Activated CD4-positive, alpha-beta memory T cell treated with anti-CD3 and anti-CD28 coated beads for 36 hours (primary cell): ENCODE measurements around the gene MED27. TPM values are rescaled to one million over a fixed set of nuclear protein-coding genes. Genes with fewer than 3 reads are reported as not detected.

Experiments
- CTCF ChIA-PET: fragments of 350-600 bp; sonication (Branson Sonifier 250); formaldehyde crosslinking; loops from one replicate; lab custom pipeline; 2021; ENCODE audit warnings: antibody characterized with exemption, inconsistent platforms; lab: Charles Lee
- POLR2A ChIA-PET: fragments of 350-600 bp; sonication (Branson Sonifier 250); formaldehyde crosslinking; loops from one replicate; lab custom pipeline; 2021; ENCODE audit warnings: antibody characterized with exemption; lab: Charles Lee
- DNase-seq: peaks from one replicate; pipeline ENCODE4 v3.0.0-alpha.2; 2020
- H3K27ac Mint-ChIP-seq: one replicate; pipeline ENCODE4 v1.8.0; 2021; ENCODE audit warnings: mixed read lengths
- H3K27me3 Mint-ChIP-seq: one replicate; pipeline ENCODE4 v1.8.0; 2021; ENCODE audit warnings: mixed read lengths
- H3K36me3 Mint-ChIP-seq: one replicate; pipeline ENCODE4 v1.8.0; 2021; ENCODE audit warnings: mixed read lengths
- H3K4me1 Mint-ChIP-seq: one replicate; pipeline ENCODE4 v1.8.0; 2021; ENCODE audit warnings: low read depth, mixed read lengths
- H3K4me3 Mint-ChIP-seq: one replicate; pipeline ENCODE4 v1.8.0; 2021; ENCODE audit warnings: mild to moderate bottlenecking, mixed read lengths
- H3K9me3 Mint-ChIP-seq: one replicate; pipeline ENCODE4 v1.8.0; 2021; ENCODE audit warnings: mixed read lengths
- intact Hi-C: fragments of 100-400 bp; cut with micrococcal nuclease; formaldehyde crosslinking; loops from one replicate; pipeline ENCODE4 v1.15.1; 2023
- total RNA-seq, 2 experiments: library from RNA; stranded (reverse); gene quantifications; one replicate each; pipeline ENCODE4 v1.2.3, GENCODE V29; 2021

Gene MED27
- total RNA-seq, 2 experiments from 2014 or later, result 30.1 to 32.4 TPM

GRCh38 chr9:132056717-132057560 is 22.7 kb downstream of the MED27 start:
- peaks cover 12% of the 10 kb centered on the region for H3K4me1 Mint-ChIP-seq
- ChIA-PET CTCF (interaction anchor here (0.6 kb wide), 1 partner anchor 103 kb away, joined by 3 read pairs; no protein-coding TSS in a partner anchor), POLR2A (no interaction called here)
- H3K4me3 Mint-ChIP-seq, result no peak overlapping the region
- no peak for DNase-seq
- H3K27me3 Mint-ChIP-seq, result no peaks in the 10 kb centered on the region
- H3K27ac Mint-ChIP-seq, result no peak overlapping the region
- intact Hi-C loops, result no loop called here
- peaks cover 17% of the 10 kb centered on the region for H3K9me3 Mint-ChIP-seq
- H3K36me3 Mint-ChIP-seq, result peaks cover 21% of the 10 kb centered on the region

GRCh38 chr9:132055756-132056155 is 23.9 kb downstream of the MED27 start:
- H3K9me3 Mint-ChIP-seq, result peaks cover 17% of the 10 kb centered on the region
- H3K27ac Mint-ChIP-seq, result no peak overlapping the region
- DNase-seq, result no peak
- H3K36me3 Mint-ChIP-seq, result peaks cover 21% of the 10 kb centered on the region
- POLR2A ChIA-PET, result no interaction called here
- CTCF ChIA-PET, result no interaction called here
- no peaks in the 10 kb centered on the region for H3K27me3 Mint-ChIP-seq
- H3K4me3 Mint-ChIP-seq, result no peak overlapping the region
- intact Hi-C loops, result no loop called here
- H3K4me1 Mint-ChIP-seq, result peaks cover 12% of the 10 kb centered on the region

GRCh38 chr9:132054024-132054423 is 25.6 kb downstream of the MED27 start:
- peaks cover 13% of the 10 kb centered on the region for H3K36me3 Mint-ChIP-seq
- CTCF ChIA-PET, result no interaction called here
- no peak overlapping the region for H3K27ac Mint-ChIP-seq
- H3K4me1 Mint-ChIP-seq, result peaks cover 12% of the 10 kb centered on the region
- POLR2A ChIA-PET, result no interaction called here
- no peaks in the 10 kb centered on the region for H3K27me3 Mint-ChIP-seq
- peaks cover 11% of the 10 kb centered on the region for H3K9me3 Mint-ChIP-seq
- no peak for DNase-seq
- intact Hi-C loops, result no loop called here
- no peak overlapping the region for H3K4me3 Mint-ChIP-seq

- Mint-ChIP-seq H3K4me1 (peaks cover 11% of the 10 kb centered on the region), H3K27ac (no peak overlapping the region), H3K27me3 (no peaks in the 10 kb centered on the region), H3K4me3 (no peak overlapping the region), H3K36me3 (peaks cover 1% of the 10 kb centered on the region), H3K9me3 (no peaks in the 10 kb centered on the region)
- POLR2A ChIA-PET, result no interaction called here
- DNase-seq, result no peak
- intact Hi-C loops, result no loop called here
- CTCF ChIA-PET, result no interaction called here
Observed at GRCh38 chr9:132049900-132050299, 29.8 kb downstream of the MED27 start.

GRCh38 chr9:132049323-132049882 is 30.3 kb downstream of the MED27 start:
- Mint-ChIP-seq H3K4me1 (peaks cover 8% of the 10 kb centered on the region), H3K27ac (no peak overlapping the region), H3K36me3 (peaks cover 1% of the 10 kb centered on the region), H3K9me3 (no peaks in the 10 kb centered on the region), H3K4me3 (no peak overlapping the region), H3K27me3 (no peaks in the 10 kb centered on the region)
- CTCF ChIA-PET, result no interaction called here
- intact Hi-C loops, result no loop called here
- POLR2A ChIA-PET, result no interaction called here
- DNase-seq, result no peak

GRCh38 chr9:132048201-132048600 is 31.5 kb downstream of the MED27 start:
- H3K4me3 Mint-ChIP-seq, result no peak overlapping the region
- H3K27me3 Mint-ChIP-seq, result no peaks in the 10 kb centered on the region
- H3K9me3 Mint-ChIP-seq, result no peaks in the 10 kb centered on the region
- ChIA-PET POLR2A (no interaction called here), CTCF (no interaction called here)
- H3K27ac Mint-ChIP-seq, result no peak overlapping the region
- H3K4me1 Mint-ChIP-seq, result peaks cover 9% of the 10 kb centered on the region
- DNase-seq, result no peak
- intact Hi-C loops, result no loop called here
- H3K36me3 Mint-ChIP-seq, result peaks cover 1% of the 10 kb centered on the region

- ChIA-PET CTCF (no interaction called here), POLR2A (no interaction called here)
- Mint-ChIP-seq H3K36me3 (no peaks in the 10 kb centered on the region), H3K4me3 (no peak overlapping the region), H3K27ac (no peak overlapping the region), H3K9me3 (no peaks in the 10 kb centered on the region), H3K4me1 (peaks cover 9% of the 10 kb centered on the region), H3K27me3 (no peaks in the 10 kb centered on the region)
- intact Hi-C loops, result no loop called here
- DNase-seq, result no peak
Observed at GRCh38 chr9:132046456-132046855, 33.2 kb downstream of the MED27 start.

- intact Hi-C loops, result no loop called here
- ChIA-PET POLR2A (no interaction called here), CTCF (no interaction called here)
- H3K36me3 Mint-ChIP-seq, result no peaks in the 10 kb centered on the region
- peaks cover 9% of the 10 kb centered on the region for H3K4me1 Mint-ChIP-seq
- H3K27me3 Mint-ChIP-seq, result no peaks in the 10 kb centered on the region
- H3K4me3 Mint-ChIP-seq, result no peak overlapping the region
- DNase-seq, result no peak
- no peak overlapping the region for H3K27ac Mint-ChIP-seq
- H3K9me3 Mint-ChIP-seq, result no peaks in the 10 kb centered on the region
Observed at GRCh38 chr9:132044176-132044875, 35.3 kb downstream of the MED27 start.

- intact Hi-C loops, result no loop called here
- H3K27me3 Mint-ChIP-seq, result no peaks in the 10 kb centered on the region
- no peaks in the 10 kb centered on the region for H3K36me3 Mint-ChIP-seq
- no peak overlapping the region for H3K27ac Mint-ChIP-seq
- H3K4me1 Mint-ChIP-seq, result peaks cover 7% of the 10 kb centered on the region
- ChIA-PET CTCF (no interaction called here), POLR2A (no interaction called here)
- H3K4me3 Mint-ChIP-seq, result no peak overlapping the region
- no peaks in the 10 kb centered on the region for H3K9me3 Mint-ChIP-seq
- no peak for DNase-seq
Observed at GRCh38 chr9:132043708-132044107, 36.0 kb downstream of the MED27 start.

- no peaks in the 10 kb centered on the region for H3K9me3 Mint-ChIP-seq
- H3K4me1 Mint-ChIP-seq, result peaks cover 2% of the 10 kb centered on the region
- H3K27ac Mint-ChIP-seq, result no peak overlapping the region
- ChIA-PET CTCF (no interaction called here), POLR2A (no interaction called here)
- intact Hi-C loops, result no loop called here
- no peak for DNase-seq
- H3K4me3 Mint-ChIP-seq, result no peak overlapping the region
- H3K27me3 Mint-ChIP-seq, result no peaks in the 10 kb centered on the region
- H3K36me3 Mint-ChIP-seq, result no peaks in the 10 kb centered on the region
Observed at GRCh38 chr9:132042324-132042723, 37.3 kb downstream of the MED27 start.

GRCh38 chr9:132041798-132042197 is 37.9 kb downstream of the MED27 start:
- H3K36me3 Mint-ChIP-seq, result no peaks in the 10 kb centered on the region
- POLR2A ChIA-PET, result no interaction called here
- intact Hi-C loops, result no loop called here
- no peak overlapping the region for H3K27ac Mint-ChIP-seq
- no peak for DNase-seq
- CTCF ChIA-PET, result no interaction called here
- no peaks in the 10 kb centered on the region for H3K27me3 Mint-ChIP-seq
- peaks cover 3% of the 10 kb centered on the region for H3K4me1 Mint-ChIP-seq
- H3K9me3 Mint-ChIP-seq, result no peaks in the 10 kb centered on the region
- H3K4me3 Mint-ChIP-seq, result no peak overlapping the region

GRCh38 chr9:132040808-132041207 is 38.9 kb downstream of the MED27 start:
- intact Hi-C loops, result no loop called here
- no peak overlapping the region for H3K27ac Mint-ChIP-seq
- DNase-seq, result no peak
- H3K27me3 Mint-ChIP-seq, result no peaks in the 10 kb centered on the region
- no peaks in the 10 kb centered on the region for H3K9me3 Mint-ChIP-seq
- H3K36me3 Mint-ChIP-seq, result no peaks in the 10 kb centered on the region
- peaks cover 8% of the 10 kb centered on the region for H3K4me1 Mint-ChIP-seq
- CTCF ChIA-PET, result no interaction called here
- POLR2A ChIA-PET, result no interaction called here
- no peak overlapping the region for H3K4me3 Mint-ChIP-seq
